Measurements from ENCODE around the gene ALKBH6. TPM values are rescaled to one million over a fixed set of nuclear protein-coding genes. Genes with fewer than 3 reads are reported as not detected.

The ALKBH6 gene
- total and polyA plus RNA-seq, 4 donors: 6.3 to 11.8 (median 8.8) TPM

DNA sequence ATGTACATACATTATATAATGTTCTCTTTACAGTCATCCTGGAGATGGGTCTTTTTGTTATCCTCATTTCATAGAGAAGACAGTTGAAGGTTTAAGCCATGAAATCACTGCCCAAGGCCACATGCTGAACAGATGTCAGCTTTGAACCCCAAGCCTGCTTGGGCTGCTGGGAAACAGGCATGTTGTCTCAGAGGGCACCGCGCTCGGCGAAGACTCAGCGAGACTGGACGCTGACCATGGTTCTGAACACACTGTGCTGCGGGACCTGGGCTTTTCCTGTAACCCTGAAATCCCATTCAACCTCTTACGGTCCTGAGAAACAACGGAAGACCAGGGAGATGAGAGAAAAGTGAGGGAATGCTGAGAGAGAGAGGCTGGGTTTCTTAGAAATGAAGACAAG lies 50.5 kb downstream of the ALKBH6 start:
- Histone ChIP-seq H3K9me3 (ENCODE audit: control insufficient read depth in 4 of 4, low read length in 3 of 4) (no peaks in the 10 kb centered on the region), H3K4me3 (ENCODE audit: low read depth in 1 of 3, low read length in 3 of 3) (no peak overlapping the region), H3K9ac (ENCODE audit: low read depth in 1 of 2, low read length in 2 of 2) (no peak overlapping the region), H3K27me3 (ENCODE audit: control insufficient read depth in 4 of 4, insufficient read depth in 4 of 4, low read length in 3 of 4) (peaks cover 0 to 6% (median under 1%) of the 10 kb centered on the region in 4 donors), H3K4me1 (ENCODE audit: control insufficient read depth in 4 of 4, insufficient read depth in 4 of 4, low read length in 3 of 4) (peaks cover 0 to 6% (median 3%) of the 10 kb centered on the region in 4 donors), H3K36me3 (ENCODE audit: control insufficient read depth in 4 of 4, insufficient read depth in 3 of 4, low read depth in 1 of 4, low read length in 3 of 4) (no peaks in the 10 kb centered on the region), H3K27ac (ENCODE audit: low read depth in 1 of 2, low read length in 2 of 2) (no peak overlapping the region)
- DNase-seq (ENCODE audit: low spot score): peak; percentile 43
- WGBS: 15% methylated on average over 9 of the region's 9 CpGs
- TF ChIP-seq, protein P1, sequence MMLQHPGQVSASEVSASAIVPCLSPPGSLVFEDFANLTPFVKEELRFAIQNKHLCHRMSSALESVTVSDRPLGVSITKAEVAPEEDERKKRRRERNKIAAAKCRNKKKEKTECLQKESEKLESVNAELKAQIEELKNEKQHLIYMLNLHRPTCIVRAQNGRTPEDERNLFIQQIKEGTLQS (IDR thresholded peaks at IDR 0.05): no peak
- TF ChIP-seq HNF4G (IDR thresholded peaks at IDR 0.05) (no peak), JUND (IDR thresholded peaks at IDR 0.05) (no peak)
- TF ChIP-seq, protein P2, sequence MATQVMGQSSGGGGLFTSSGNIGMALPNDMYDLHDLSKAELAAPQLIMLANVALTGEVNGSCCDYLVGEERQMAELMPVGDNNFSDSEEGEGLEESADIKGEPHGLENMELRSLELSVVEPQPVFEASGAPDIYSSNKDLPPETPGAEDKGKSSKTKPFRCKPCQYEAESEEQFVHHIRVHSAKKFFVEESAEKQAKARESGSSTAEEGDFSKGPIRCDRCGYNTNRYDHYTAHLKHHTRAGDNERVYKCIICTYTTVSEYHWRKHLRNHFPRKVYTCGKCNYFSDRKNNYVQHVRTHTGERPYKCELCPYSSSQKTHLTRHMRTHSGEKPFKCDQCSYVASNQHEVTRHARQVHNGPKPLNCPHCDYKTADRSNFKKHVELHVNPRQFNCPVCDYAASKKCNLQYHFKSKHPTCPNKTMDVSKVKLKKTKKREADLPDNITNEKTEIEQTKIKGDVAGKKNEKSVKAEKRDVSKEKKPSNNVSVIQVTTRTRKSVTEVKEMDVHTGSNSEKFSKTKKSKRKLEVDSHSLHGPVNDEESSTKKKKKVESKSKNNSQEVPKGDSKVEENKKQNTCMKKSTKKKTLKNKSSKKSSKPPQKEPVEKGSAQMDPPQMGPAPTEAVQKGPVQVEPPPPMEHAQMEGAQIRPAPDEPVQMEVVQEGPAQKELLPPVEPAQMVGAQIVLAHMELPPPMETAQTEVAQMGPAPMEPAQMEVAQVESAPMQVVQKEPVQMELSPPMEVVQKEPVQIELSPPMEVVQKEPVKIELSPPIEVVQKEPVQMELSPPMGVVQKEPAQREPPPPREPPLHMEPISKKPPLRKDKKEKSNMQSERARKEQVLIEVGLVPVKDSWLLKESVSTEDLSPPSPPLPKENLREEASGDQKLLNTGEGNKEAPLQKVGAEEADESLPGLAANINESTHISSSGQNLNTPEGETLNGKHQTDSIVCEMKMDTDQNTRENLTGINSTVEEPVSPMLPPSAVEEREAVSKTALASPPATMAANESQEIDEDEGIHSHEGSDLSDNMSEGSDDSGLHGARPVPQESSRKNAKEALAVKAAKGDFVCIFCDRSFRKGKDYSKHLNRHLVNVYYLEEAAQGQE (IDR thresholded peaks at IDR 0.05): peak; percentile 99
- TF ChIP-seq, protein P3, sequence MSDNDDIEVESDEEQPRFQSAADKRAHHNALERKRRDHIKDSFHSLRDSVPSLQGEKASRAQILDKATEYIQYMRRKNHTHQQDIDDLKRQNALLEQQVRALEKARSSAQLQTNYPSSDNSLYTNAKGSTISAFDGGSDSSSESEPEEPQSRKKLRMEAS (IDR thresholded peaks at IDR 0.05): no peak

DNA sequence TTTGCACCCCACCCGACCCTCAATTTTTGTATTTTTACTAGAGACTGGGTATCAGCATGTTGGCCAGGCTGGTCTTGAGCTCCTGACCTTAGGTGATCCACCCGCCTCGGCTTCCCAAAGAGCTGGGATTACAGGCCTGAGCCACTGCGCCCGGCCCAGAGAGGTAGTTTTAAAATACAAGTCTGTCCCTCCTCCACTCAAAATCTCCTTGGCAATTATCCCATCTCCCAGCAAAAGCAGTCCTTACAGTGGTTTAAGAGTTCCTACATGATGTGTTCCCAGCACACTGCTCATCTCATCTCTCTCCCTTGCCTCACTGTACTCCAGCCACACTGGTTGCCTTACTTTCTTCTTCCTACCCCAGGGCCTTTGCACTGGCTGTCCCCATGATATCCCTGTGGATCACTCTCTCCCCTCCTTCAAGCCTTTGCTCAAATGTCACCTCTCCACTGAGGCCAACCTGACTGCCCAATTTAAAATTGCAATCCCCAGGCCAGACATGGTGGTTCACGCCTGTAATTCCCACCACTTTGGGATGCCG lies 53.5 kb downstream of the ALKBH6 start:
- Histone ChIP-seq H3K27me3 (ENCODE audit: control insufficient read depth in 4 of 4, insufficient read depth in 4 of 4, low read length in 3 of 4) (peaks cover 0 to 6% (median 2%) of the 10 kb centered on the region in 4 donors), H3K4me1 (ENCODE audit: control insufficient read depth in 4 of 4, insufficient read depth in 4 of 4, low read length in 3 of 4) (peaks cover 0 to 6% (median 3%) of the 10 kb centered on the region in 4 donors), H3K36me3 (ENCODE audit: control insufficient read depth in 4 of 4, insufficient read depth in 3 of 4, low read depth in 1 of 4, low read length in 3 of 4) (no peaks in the 10 kb centered on the region), H3K27ac (ENCODE audit: low read depth in 1 of 2, low read length in 2 of 2) (no peak overlapping the region), H3K9ac (ENCODE audit: low read depth in 1 of 2, low read length in 2 of 2) (no peak overlapping the region), H3K4me3 (ENCODE audit: low read depth in 1 of 3, low read length in 3 of 3) (no peak overlapping the region), H3K9me3 (ENCODE audit: control insufficient read depth in 4 of 4, low read length in 3 of 4) (no peaks in the 10 kb centered on the region)
- DNase-seq (ENCODE audit: low spot score): no peak
- TF ChIP-seq SP1 (IDR thresholded peaks at IDR 0.05) (no peak), GABPA (IDR thresholded peaks at IDR 0.05 in 1 of 2, conservative IDR thresholded peaks at IDR 0.05 in 1 of 2) (no peak), HNF4A (conservative IDR thresholded peaks at IDR 0.05) (no peak), JUND (IDR thresholded peaks at IDR 0.05) (no peak), HNF4G (IDR thresholded peaks at IDR 0.05) (no peak), RAD21 (IDR thresholded peaks at IDR 0.05) (no peak), FOXA1 (IDR thresholded peaks at IDR 0.05) (no peak), FOXA2 (IDR thresholded peaks at IDR 0.05) (no peak), EGR1 (IDR thresholded peaks at IDR 0.05; ENCODE audit: low read depth in 2 of 2) (no peak), TAF1 (conservative IDR thresholded peaks at IDR 0.05) (no peak), RXRA (IDR thresholded peaks at IDR 0.05) (no peak), NR2F2 (IDR thresholded peaks at IDR 0.05) (no peak), YY1 (IDR thresholded peaks at IDR 0.05) (no peak)
- TF ChIP-seq, protein P4, sequence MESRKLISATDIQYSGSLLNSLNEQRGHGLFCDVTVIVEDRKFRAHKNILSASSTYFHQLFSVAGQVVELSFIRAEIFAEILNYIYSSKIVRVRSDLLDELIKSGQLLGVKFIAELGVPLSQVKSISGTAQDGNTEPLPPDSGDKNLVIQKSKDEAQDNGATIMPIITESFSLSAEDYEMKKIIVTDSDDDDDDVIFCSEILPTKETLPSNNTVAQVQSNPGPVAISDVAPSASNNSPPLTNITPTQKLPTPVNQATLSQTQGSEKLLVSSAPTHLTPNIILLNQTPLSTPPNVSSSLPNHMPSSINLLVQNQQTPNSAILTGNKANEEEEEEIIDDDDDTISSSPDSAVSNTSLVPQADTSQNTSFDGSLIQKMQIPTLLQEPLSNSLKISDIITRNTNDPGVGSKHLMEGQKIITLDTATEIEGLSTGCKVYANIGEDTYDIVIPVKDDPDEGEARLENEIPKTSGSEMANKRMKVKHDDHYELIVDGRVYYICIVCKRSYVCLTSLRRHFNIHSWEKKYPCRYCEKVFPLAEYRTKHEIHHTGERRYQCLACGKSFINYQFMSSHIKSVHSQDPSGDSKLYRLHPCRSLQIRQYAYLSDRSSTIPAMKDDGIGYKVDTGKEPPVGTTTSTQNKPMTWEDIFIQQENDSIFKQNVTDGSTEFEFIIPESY (IDR thresholded peaks at IDR 0.05): no peak
- TF ChIP-seq, protein P2 (IDR thresholded peaks at IDR 0.05): no peak
- TF ChIP-seq, protein P1 (IDR thresholded peaks at IDR 0.05): no peak
- TF ChIP-seq, protein P3 (IDR thresholded peaks at IDR 0.05): no peak
- WGBS: 79% methylated on average over 7 of the region's 7 CpGs
